ENCODE results near the gene CD74.

DNA sequence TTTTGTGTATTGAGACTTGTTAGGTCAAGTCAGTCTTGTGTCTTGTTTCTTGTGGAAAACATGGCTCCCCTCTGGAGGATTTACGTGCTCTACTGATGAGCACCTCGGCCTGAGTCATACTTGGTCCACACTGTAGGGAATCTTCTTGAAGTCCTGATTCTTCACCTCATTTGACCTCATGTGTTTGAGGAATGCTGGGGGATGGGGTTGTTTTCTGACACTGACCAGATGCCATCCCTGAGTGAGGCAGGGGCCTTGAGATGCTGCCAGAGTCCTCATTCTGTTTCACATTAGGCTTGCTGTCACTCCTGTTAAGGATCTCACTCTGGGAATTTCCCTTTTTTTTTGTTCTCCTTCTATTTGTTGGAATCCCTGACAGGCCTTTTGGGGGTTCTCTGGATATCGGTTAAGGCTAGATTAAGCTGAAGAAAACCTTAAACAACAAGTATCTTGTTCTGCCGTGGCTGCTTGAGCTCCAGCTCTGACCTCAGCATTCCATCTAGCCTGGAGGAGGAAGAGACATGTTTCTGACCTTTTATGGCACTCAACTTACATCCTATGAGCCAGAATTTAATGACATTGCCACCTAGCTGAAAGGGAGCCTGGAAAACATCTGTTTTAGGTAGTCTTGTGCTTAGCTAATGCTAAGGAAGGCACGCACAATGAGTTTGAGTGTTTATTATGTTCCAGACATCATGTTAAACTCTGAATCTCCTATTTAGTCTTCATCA is 34.6 kb downstream of the CD74 start:
- TF ChIP-seq GATA3 (IDR thresholded peaks at IDR 0.05; ENCODE audit: low read depth, low read length) (no peak), GATA2 (IDR thresholded peaks at IDR 0.05; ENCODE audit: low read depth, low read length) (peak; percentile 19; the same call in 1 of the 2 replicates)

Measured in SH-SY5Y (cell line).